Bronchial epithelial cell (primary cell): ENCODE results near the gene TFR2. TPM values are rescaled to one million over a fixed set of nuclear protein-coding genes. Genes with fewer than 3 reads are reported as not detected.

ENCODE experiments used
- DNase-seq: peaks from one replicate; pipeline ENCODE4 v3.0.0-alpha.2; 2010; ENCODE audit warnings: low read depth
- FAIRE-seq: peaks from 2 replicates; lab custom pipeline; 2011; peaks lifted over from hg19 to GRCh38; lab: Jason Lieb, UNC
- H3K27me3 ChIP-seq: 2 replicates; pipeline ENCODE4 v1.5.1; 2011; ENCODE audit warnings: low read length; ENCODE audit not compliant: control insufficient read depth, insufficient read depth
- H3K36me3 ChIP-seq: 2 replicates; pipeline ENCODE4 v1.5.1; 2011; ENCODE audit warnings: low read length; ENCODE audit not compliant: control insufficient read depth, insufficient read depth
- H3K4me3 ChIP-seq: 2 replicates; pipeline ENCODE4 v1.5.1; 2011; ENCODE audit warnings: mild to moderate bottlenecking, low read depth, low read length, control low read depth
- total RNA-seq: library from RNA; depleted of rRNA; stranded (reverse); fragments of >200 nt; gene quantifications from 2 replicates; pipeline ENCODE4 v1.2.1, GENCODE V29; 2014
- TF ChIP-seq, protein P1 (sequence below): IDR thresholded peaks from 2 replicates; pipeline ENCODE4 v1.5.1; 2011; ENCODE audit warnings: mild to moderate bottlenecking, moderate library complexity, low read length, control low read depth, inconsistent platforms; ENCODE audit not compliant: insufficient read depth, severe bottlenecking

TFR2 gene
- total RNA-seq, 1 donor from 2014 or later, result not detected

DNA sequence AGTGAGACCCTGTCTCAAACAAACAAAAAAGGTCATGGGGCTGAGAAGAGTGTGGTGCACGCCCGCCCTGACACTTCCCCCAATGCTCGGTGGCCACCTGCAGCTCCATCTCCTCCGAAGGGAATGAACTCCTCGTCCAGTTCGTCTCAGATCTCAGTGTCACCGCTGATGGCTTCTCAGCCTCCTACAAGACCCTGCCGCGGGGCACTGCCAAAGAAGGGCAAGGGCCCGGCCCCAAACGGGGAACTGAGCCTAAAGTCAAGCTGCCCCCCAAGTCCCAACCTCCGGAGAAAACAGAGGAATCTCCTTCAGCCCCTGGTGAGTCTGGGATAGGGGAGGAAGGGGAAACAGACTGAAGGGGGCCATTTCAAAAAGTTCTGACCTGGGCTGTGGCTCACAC is 35.0 kb downstream of the TFR2 start:
- DNase-seq (no peak), FAIRE-seq (no peak)
- Histone ChIP-seq H3K36me3 (no peaks in the 10 kb centered on the region), H3K4me3 (no peak overlapping the region), H3K27me3 (no peaks in the 10 kb centered on the region)
- TF ChIP-seq, protein P1, sequence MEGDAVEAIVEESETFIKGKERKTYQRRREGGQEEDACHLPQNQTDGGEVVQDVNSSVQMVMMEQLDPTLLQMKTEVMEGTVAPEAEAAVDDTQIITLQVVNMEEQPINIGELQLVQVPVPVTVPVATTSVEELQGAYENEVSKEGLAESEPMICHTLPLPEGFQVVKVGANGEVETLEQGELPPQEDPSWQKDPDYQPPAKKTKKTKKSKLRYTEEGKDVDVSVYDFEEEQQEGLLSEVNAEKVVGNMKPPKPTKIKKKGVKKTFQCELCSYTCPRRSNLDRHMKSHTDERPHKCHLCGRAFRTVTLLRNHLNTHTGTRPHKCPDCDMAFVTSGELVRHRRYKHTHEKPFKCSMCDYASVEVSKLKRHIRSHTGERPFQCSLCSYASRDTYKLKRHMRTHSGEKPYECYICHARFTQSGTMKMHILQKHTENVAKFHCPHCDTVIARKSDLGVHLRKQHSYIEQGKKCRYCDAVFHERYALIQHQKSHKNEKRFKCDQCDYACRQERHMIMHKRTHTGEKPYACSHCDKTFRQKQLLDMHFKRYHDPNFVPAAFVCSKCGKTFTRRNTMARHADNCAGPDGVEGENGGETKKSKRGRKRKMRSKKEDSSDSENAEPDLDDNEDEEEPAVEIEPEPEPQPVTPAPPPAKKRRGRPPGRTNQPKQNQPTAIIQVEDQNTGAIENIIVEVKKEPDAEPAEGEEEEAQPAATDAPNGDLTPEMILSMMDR, result no peak

- TF ChIP-seq, protein P1, result no peak
- H3K36me3 ChIP-seq, result no peaks in the 10 kb centered on the region
Observed at GRCh38 chr7:100604976-100605911, 36.1 kb downstream of the TFR2 start.

GRCh38 chr7:100604028-100604975 is 37.0 kb downstream of the TFR2 start:
- Histone ChIP-seq H3K4me3 (peak overlapping the region; percentile 60), H3K36me3 (no peaks in the 10 kb centered on the region), H3K27me3 (no peaks in the 10 kb centered on the region)
- TF ChIP-seq, protein P1, result peak; percentile 41
- FAIRE-seq (no peak), DNase-seq (peak; percentile 16)

More at GRCh38 chr7:100604976-100605911, 36.1 kb downstream of the TFR2 start:
- Histone ChIP-seq H3K4me3 (peak overlapping the region; percentile 60), H3K27me3 (no peaks in the 10 kb centered on the region)
- FAIRE-seq (no peak), DNase-seq (peak; percentile 18)

GRCh38 chr7:100603726-100604027 is 37.7 kb downstream of the TFR2 start:
- no peaks in the 10 kb centered on the region for H3K27me3 ChIP-seq
- peak overlapping the region; percentile 60 for H3K4me3 ChIP-seq
- DNase-seq (no peak), FAIRE-seq (no peak)
- H3K36me3 ChIP-seq, result no peaks in the 10 kb centered on the region
- TF ChIP-seq, protein P1, result no peak

GRCh38 chr7:100602889-100603725 is 38.2 kb downstream of the TFR2 start:
- Histone ChIP-seq H3K4me3 (no peak overlapping the region), H3K36me3 (no peaks in the 10 kb centered on the region), H3K27me3 (no peaks in the 10 kb centered on the region)
- DNase-seq (no peak), FAIRE-seq (no peak)
- TF ChIP-seq, protein P1, result no peak
